GM21528 (cell line): ENCODE results near the gene SNX17.

ENCODE experiments used
- ATAC-seq: cut with Tn5 transposase; IDR thresholded peaks from one replicate; pipeline ENCODE4 v1.9.1; 2021; ENCODE audit warnings: mild to moderate bottlenecking, moderate library complexity; ENCODE audit not compliant: unreplicated experiment, low FRiP score

SNX17 gene

DNA sequence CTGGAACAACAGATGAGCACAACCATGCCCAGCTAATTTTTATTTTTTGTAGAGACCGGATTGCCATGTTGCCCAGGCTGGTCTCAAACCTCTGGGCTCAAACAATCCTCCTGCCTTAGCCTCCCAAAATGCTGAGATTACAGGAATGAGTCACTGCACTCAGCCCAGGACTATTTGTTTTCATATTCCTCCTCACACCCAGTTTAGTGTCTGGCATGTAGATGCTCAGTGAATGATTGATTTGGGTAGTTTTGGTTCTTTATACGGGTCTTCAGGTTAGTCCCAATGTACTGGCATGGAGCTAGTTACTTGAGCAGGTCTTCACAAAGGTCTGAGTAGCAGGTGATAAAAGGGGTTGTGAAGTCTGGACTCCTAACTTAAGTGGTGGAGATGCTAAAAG is 6.5 kb upstream of the SNX17 start:
- ATAC-seq: no peak

DNA sequence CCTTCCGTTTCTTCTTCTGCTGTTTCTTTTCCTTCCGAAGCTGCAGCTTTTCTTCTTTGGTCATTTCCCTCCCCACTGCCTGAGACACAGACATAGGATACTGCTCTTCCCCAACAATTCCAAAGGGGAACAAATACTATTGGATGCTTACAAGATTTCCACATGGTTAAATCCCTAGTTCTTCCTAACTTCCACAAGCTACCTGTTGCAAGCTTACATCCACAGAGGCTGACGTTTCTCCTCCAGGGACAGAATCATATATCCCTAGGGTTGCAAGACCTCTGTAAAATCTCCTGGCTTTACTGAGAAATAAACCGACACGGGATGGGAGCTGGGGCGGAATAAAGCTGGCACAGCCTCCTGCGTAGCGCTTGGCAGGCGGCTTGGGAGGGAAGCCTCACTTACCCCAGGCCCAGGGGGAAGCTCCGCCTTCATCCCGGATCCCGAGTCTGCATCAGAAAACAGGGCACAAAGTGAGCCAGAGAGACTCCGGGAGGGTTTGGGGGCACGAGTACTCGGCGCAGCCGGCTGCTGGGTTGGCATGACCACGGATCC is 868 bp upstream of the SNX17 start:
- no peak for ATAC-seq

DNA sequence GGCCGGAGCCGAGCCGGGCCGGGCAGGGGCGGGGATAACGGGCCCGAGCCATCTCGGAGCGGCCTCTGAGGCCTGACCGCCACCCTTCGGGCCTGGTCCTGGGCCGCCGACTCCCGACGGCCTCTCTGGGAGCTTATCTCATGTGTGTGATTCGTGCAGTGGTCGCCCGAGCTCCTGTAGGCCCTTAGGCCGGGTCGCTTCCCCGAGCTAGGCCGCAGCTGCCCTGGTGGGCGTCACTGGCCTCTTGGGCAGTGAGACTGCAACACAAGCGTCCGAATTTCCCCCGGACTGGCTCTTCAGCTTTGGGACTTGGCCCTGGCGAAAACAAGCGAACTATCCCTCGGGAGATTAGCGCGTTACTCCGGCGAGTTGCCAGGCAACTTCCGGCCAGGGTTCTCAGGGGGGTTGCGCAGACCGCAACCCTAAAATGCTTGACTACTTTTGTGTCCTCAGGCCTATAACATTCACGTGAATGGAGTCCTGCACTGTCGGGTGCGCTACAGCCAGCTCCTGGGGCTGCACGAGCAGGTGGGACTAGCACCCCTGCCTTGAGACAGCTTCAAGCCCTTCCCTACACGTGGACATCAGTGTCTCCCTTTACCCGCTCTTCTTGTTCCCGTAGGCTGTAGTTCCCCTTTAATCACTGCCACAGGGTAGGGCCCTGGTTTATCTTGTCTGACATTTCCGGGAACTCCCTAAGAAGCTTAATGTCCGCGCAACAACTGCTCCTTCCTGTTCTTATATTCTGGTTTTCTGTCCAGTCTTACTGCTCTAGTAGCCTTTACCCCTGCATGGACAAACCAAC is 602 bp downstream of the SNX17 start:
- peak; percentile 32 for ATAC-seq

DNA sequence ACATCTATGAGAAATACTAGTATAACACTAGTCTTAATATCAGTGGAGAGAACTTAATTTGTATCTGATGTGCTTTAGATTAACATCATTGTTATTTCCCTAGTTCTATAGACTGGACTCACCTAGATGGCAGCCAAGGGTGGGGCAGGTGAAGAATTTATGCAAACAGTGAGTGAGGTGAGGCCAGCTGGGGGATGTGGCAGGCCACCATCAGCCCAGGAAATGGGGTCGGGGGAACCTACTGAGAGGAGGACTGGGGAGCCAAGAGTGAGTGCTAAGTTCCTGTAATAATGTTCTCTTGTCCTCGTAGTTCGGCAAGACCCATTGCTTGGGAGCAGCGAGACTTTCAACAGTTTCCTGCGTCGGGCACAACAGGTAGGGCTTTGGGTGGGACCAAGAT is 2.5 kb downstream of the SNX17 start:
- no peak for ATAC-seq

DNA sequence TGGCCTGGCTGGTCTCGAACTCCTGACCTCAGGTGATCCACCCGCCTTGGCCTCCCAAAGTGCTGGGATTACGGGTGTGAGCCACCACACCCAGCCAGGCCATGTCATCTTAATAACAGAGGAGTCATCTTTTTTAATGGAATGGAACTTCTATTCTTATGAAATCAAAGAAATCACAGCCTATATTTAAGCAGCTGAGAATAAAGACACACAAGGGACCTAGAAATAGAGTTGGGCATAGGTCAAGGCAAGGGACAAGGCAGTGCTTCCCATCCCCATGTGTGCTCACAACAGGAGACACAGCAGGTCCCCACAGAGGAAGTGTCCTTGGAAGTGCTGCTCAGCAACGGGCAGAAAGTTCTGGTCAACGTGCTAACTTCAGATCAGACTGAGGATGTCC is 3.2 kb downstream of the SNX17 start:
- ATAC-seq: no peak

DNA sequence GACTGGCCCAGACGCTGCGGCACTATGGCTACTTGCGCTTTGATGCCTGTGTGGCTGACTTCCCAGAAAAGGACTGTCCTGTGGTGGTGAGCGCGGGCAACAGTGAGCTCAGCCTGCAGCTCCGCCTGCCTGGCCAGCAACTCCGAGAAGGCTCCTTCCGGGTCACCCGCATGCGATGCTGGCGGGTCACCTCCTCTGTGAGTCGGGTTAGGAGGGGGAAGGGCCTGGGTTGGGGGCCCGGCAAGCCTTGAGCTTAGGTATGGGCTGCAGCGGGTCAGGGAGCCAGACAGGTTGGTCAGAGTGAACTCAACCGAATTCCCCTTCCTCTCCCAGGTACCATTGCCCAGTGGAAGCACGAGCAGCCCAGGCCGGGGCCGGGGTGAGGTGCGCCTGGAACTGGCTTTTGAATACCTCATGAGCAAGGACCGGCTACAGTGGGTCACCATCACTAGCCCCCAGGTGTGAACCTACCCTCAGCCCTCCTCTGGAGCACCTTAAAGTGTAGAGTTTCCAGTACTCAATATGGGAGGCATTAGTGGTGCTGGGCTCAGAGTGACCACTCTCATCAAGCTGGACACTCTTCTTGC is 5.2 kb downstream of the SNX17 start:
- no peak for ATAC-seq

DNA sequence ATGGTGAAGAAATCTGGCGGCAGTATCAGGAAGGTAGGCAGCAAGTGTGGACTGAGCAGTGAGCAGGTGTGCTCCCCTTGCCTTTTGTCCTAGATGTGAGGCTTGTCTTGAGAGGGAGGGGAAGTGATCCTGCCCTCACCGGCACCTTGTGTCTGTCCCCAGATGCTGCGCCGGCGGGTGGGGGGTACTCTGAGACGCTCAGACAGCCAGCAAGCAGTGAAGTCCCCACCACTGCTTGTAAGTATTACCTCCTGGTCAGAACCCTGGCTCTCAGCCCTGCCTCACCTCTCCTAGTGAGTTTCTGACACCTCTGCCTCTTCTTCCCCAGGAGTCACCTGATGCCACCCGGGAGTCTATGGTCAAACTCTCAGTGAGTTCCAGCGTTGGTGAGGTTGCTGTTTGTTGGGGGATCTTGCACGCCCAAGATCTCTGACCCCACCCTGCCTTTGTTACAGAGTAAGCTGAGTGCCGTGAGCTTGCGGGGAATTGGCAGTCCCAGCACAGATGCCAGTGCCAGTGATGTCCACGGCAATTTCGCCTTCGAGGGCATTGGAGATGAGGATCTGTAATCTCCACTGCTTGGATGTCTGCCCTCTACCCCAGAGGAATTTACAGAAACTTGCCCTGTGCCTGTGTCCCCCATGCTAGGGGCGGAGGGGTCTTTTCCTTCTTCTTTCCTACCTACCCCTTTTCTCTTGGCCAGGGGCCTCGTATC is 5.9 kb downstream of the SNX17 start:
- ATAC-seq: no peak

DNA sequence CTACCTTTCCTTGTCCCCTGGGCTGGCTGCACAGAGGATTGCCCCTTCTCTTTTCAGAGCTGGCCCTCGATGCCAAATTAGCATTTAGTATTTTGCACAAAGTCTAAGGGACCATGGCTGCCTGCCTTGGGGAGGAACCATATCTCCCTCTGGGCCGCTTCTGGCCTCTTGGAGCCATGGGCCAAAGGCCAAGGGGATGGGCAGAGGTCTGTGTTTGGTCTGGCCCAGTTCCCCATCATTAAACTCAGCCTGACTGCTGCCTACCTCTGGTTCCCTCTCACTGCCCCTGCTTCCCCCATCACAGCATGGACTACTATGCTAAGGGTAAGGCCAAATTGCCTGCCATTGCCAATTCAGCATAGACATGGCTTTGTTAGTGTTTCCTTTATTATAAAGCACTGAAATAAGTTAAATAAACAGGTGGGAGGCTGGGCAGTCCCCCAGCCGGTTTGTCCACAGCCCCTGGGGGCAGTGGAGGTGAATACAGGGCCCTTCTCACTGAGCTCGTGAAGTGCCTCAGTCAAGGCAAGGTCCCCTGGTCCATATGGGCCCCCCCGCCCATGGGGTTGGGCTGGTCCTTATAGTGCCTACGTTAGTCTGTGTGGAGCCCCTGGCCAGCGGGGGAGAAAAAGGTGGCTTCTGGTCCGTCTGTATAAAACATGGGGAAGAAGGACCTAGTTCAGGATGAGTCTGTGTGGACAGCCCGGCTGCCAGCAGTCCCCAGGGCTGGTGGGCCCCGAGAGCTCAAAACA is 6.6 kb downstream of the SNX17 start:
- ATAC-seq: no peak

DNA sequence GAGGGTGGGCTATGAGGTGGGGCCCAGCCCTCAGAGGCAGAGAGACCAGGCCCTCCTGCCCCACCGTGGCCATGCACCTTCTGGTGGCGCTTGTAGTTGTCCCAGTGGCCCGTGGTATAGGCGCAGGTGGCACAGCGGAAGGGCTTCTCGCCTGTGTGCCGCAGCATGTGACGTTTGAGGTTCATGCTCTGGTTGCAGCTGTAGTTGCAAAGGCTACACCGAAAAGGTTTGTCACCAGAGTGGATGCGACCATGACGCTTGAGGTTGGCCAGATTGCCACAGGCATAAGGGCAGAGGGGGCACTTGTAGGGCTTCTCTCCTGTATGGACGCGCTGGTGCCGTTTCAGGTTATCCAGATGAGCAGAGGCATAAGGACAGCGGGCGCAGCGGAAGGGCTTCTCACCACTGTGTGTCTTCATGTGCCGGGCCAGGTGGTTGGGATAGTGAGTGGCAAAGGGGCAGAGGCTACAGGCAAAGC is 7.2 kb downstream of the SNX17 start:
- no peak for ATAC-seq

DNA sequence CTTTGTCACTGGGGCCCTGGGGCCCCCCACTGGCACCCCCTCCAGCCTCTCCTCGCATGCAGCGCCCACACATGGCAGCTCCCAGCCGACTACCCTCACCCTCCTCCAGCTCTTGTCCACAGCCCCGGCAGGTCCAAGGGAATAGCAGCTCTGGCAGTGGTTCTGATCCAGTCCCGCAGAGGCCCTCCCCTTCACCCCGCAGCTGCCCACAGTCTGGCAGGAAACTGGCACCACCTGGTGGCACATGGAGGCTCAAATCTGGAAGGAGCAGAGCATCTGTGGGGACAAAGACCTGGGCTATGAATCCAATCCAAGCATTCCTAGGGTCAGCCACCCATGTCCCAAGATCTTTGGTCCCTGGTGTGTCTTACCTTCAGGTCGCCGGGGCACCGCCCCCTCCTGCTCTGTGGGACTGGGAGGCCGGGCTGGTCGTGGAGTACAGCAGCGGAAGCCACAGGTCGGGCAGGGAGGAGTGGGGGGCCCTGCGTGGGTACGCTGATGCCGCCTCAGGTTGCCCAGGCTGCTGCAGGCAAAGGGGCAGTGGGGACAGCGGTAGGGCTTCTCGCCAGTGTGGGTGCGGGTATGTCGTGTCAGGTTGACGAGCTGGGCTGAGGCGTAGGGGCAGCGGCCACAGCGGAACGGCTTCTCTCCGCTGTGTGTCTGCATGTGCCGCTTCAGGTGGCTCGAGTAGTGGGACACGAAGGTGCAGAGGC is 7.8 kb downstream of the SNX17 start:
- no peak for ATAC-seq

DNA sequence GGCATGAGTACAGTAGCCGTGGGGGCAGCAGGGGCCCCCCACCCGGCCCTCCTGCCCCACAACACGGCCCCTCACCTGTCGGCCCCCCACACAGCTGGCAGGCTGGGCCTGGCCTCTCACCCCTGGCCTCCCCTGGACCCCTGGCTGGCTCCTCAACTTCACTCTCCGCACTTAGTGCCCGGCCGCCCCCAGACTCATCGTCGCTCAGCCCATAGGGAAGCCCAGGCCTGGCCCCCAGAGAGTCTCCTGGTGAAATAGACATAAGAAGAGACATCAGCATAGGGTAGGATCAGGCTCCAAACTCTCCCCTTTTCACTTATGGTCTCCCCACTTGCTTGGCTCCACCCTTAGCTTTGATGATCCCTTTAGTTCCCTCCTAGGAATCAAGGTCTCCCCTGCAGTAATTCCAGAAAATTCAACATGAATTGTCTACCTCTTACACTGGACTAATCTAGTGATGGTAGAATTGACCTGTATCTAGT is 8.4 kb downstream of the SNX17 start:
- ATAC-seq: no peak

DNA sequence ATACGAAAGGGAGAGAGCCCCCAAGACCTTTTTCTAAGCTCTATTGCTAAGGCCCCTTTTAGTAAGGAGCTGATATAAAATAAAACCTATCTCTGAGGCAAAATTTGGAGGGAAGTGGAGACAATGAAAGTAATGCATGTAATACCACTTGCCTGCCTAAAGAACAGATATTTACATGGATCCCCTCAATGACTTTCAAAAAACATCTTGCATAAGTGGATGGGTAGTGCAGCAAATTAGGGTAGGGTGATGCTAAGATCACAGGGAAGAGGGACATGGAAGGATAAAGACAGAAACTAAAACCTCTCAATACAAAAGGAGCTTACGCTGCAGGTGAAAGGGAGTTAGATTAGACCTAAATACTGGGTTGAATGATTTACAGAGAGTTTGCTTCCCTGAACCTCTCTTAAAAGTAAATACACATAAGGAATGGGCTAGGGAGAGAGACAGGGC is 9.0 kb downstream of the SNX17 start:
- no peak for ATAC-seq

DNA sequence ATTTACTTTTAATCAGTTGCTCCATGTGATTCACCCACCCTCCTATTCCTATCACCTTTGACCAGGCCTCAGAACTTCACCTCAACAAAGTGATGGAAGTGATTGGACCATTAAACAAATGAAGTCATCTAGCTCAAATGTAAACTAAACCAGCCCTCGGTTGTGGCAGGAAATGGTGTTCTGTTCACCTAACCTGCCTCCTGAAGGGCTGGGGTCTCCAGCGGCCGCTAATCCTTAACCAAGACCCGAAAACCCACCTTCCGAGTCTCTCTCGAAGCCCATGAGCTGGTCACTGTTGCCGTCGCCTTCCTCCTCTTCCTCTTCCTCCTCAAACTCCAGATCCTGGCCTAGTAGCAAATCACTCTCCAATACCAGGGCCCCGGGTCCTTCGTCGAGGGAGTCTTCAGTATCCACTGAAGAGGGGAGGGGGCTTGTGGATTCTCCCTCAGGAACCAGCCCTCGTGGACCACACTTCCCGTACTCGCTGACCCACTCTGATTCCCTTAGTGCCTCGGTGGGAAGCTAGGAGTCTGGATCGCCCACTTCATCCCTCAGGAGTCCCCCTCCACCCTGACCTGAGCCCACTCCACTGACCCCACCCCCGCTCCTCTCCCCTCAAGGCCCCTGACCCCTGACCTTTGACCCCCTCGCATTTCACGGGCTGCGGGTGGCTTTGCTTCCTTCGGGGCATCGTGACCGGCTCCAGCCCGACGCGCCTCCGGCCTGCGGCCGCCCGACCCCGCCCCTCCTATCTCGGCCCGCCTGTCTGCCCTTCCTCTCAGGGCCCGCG is 9.6 kb downstream of the SNX17 start:
- ATAC-seq: no peak

DNA sequence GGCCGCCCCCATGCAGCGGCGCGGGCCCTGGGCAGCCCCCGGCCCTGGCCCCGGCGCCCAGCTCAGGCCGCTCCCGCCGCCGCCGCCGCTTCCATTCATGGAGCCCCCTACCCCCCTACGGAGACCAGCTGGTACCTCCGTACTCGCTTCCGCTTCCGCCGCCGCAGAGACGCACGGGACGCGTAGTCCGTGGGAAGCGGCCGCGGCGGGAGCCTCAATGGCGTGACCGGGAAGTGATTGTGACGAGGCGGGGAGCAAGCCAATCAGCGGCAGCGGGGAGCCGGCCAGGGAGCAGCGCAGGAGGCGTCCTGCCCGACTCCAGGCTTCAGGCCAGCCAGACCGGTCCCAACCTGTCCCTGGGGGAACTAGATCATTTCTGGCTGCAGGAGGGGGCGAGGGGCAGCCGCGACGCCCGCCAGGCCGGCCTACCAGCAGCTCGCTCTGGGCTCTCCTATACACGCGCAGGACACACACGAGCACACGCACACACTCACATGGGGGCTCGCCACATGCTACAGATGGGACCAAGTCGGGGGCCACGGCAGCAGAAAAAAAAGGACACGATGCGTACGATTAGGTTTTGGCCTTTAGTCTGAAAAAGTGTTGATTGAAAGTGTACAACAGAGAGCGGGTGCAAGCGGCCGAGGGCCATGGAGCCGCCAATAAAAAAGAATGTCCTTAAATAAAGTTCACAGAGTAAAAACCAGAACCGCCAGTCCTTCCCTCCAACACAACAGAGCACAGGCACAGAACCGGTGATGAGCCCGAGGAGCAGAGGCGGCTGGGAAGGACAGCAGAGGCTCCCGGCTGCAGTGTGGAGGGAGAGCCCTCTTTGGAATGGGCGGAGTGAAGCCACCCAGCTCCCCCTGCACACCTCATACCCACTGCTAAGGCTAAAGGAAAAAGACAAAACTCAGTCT is 10.5 kb downstream of the SNX17 start, which contains the start of gene ZNF513:
ZNF513 (minus strand) TSS at position 109 of the 920 bp plus-strand sequence. CDS start 208 bp downstream, outside the sequence.
- peak; percentile 80 for ATAC-seq

DNA sequence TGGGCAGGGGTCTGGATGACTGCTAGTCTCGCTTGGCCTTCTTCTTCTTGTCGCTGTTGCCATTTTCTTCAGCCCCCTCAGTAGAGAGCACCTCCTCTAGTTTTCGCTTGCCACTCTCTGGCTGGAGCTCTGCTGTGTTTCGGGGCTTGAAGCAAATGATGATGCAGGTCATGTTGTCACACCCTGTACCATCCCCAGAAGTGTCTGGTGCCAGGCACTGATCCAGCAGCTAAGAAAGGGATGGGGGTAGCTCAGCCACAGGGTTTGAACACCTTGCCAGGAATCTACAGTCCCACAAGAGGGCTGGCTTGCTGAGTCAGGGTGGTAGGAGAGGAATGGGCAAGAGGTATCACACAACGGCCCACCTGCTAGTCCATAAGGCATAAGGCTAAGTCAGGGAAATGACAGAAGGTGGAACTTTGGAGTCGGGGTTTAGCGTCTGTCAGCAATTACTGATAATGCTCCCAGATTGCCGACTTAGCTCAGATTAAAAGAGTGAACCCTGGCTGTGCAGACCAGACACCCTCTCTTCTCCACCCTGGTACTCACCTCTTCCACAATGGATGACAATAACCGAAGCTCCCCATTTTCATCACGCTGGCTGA is 11.3 kb downstream of the SNX17 start:
- ATAC-seq: no peak

DNA sequence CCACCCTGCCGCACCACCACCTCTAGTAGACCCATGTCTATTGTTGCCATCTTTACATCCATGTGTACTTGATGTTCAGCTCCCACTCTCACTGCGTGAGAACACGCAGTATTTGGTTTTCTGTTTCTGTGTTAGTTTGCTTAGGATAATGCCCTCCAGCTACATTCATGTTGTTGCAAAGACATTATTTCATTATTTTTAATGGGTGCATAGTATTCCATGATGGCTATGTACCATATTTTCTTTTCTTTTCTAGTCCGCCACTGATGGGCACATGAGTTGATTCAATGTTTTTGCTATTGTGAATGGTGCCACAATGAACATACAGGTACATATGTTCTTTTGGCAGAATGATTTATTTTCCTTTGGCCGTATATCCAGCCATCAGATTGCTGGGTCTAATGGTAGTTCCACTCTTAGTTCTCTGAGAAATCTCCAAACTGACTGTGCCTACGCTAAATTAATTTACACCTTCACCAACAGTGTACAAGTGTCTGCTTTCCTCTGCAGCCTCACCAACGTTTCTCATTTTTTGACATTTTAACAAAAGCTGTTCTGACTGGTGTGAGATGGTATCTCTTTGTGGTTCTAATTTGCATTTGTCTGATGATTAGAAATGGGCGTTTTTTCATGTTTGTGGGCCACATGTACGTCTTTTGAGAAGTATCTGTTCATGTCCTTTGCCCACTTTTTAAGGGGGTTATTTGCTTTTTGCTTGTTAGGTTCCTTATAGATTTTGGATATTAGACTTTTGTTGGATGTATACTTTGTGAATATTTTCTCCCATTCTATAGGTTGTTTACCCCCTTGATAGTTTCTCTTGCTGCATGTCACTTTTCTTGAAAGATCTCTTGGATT is 20.6 kb downstream of the SNX17 start:
- no peak for ATAC-seq
